SK-N-MC (cell line): ENCODE data around the gene C2CD2.

Source experiments
- EZH2 ChIP-seq: fragments of 200-600 bp; sonication (generic); IDR thresholded peaks from one replicate; pipeline ENCODE4 v1.6.1; 2017; ENCODE audit warnings: antibody characterized with exemption
- FOXP2 ChIP-seq: optimal IDR thresholded peaks from 2 replicates; pipeline ENCODE3; 2011; ENCODE audit warnings: mild to moderate bottlenecking, moderate library complexity; ENCODE audit not compliant: insufficient read depth; ENCODE audit errors: extremely low read length, control extremely low read depth
- POLR2AphosphoS5 ChIP-seq: IDR thresholded peaks from 2 replicates; pipeline ENCODE4 v1.6.1; 2012; ENCODE audit warnings: mild to moderate bottlenecking, low read depth, low read length, borderline replicate concordance

GRCh38 chr21:41973861-41974751, 20.3 kb upstream of the C2CD2 start:
- TF ChIP-seq POLR2AphosphoS5, result no peak
- TF ChIP-seq EZH2, result no peak
- TF ChIP-seq FOXP2, result no peak
